H9 (cell line): ENCODE data around the gene CDH26. TPM values are rescaled to one million over a fixed set of nuclear protein-coding genes. Genes with fewer than 3 reads are reported as not detected.

Experiments used
- DNase-seq: peaks from one replicate; pipeline ENCODE4 v3.0.0-alpha.2; 2017
- H2AFZ ChIP-seq: one replicate; pipeline ENCODE4 v1.6.1; 2013; ENCODE audit warnings: mild to moderate bottlenecking, low read length, control low read depth, moderate library complexity
- H2AK5ac ChIP-seq: 2 replicates; pipeline ENCODE4 v1.6.1; 2013; ENCODE audit warnings: low read length, control low read depth, mixed read lengths; ENCODE audit not compliant: insufficient read length
- H2BK120ac ChIP-seq: one replicate; pipeline ENCODE4 v1.6.1; 2013; ENCODE audit warnings: low read depth, mild to moderate bottlenecking, low read length, control low read depth, inconsistent platforms; ENCODE audit not compliant: poor library complexity, severe bottlenecking
- H2BK12ac ChIP-seq: 2 replicates; pipeline ENCODE4 v1.6.1; 2013; ENCODE audit warnings: low read length, control low read depth, mixed read lengths, low read depth; ENCODE audit not compliant: insufficient read length
- H2BK15ac ChIP-seq: 2 replicates; pipeline ENCODE4 v1.6.1; 2013; ENCODE audit warnings: low read depth, low read length, control low read depth
- H2BK20ac ChIP-seq: one replicate; pipeline ENCODE4 v1.6.1; 2013; ENCODE audit warnings: low read depth, mild to moderate bottlenecking, low read length, control low read depth, inconsistent platforms; ENCODE audit not compliant: poor library complexity, severe bottlenecking
- H2BK5ac ChIP-seq: 2 replicates; pipeline ENCODE4 v1.6.1; 2013; ENCODE audit warnings: low read length, control low read depth, mixed read lengths; ENCODE audit not compliant: insufficient read length
- H3K14ac ChIP-seq: 2 replicates; pipeline ENCODE4 v1.6.1; 2013; ENCODE audit warnings: low read length, control low read depth; ENCODE audit not compliant: insufficient read depth
- H3K18ac ChIP-seq: 2 replicates; pipeline ENCODE4 v1.6.1; 2013; ENCODE audit warnings: low read depth, mild to moderate bottlenecking, mixed read lengths, low read length, control low read depth; ENCODE audit not compliant: insufficient read length
- H3K23ac ChIP-seq: 2 replicates; pipeline ENCODE4 v1.6.1; 2013; ENCODE audit warnings: low read length, control low read depth, mixed read lengths, low read depth; ENCODE audit not compliant: insufficient read length
- H3K23me2 ChIP-seq: 2 replicates; pipeline ENCODE4 v1.6.1; 2013; ENCODE audit warnings: low read depth, mild to moderate bottlenecking, mixed read lengths, low read length, control low read depth; ENCODE audit not compliant: insufficient read length, poor library complexity, severe bottlenecking
- H3K27ac ChIP-seq: 2 replicates; pipeline ENCODE4 v1.5.1; 2013; ENCODE audit warnings: low read length, control low read depth, mixed read lengths, low read depth; ENCODE audit not compliant: insufficient read length
- H3K27me3 ChIP-seq: 2 replicates; pipeline ENCODE4 v1.6.1; 2013; ENCODE audit warnings: low read length, control low read depth, inconsistent platforms; ENCODE audit not compliant: insufficient read depth
- H3K4ac ChIP-seq: 2 replicates; pipeline ENCODE4 v1.6.1; 2013; ENCODE audit warnings: low read depth, mild to moderate bottlenecking, control low read depth, inconsistent platforms, low read length, moderate library complexity
- H3K4me1 ChIP-seq: 2 replicates; pipeline ENCODE4 v1.6.1; 2013; ENCODE audit warnings: low read length, control low read depth, inconsistent platforms; ENCODE audit not compliant: insufficient read depth
- H3K4me2 ChIP-seq: 2 replicates; pipeline ENCODE4 v1.6.1; 2013; ENCODE audit warnings: low read length, control low read depth, mixed read lengths; ENCODE audit not compliant: insufficient read length, insufficient read depth
- H3K56ac ChIP-seq: 2 replicates; pipeline ENCODE4 v1.6.1; 2013; ENCODE audit warnings: low read depth, mild to moderate bottlenecking, mixed read lengths, low read length, control low read depth; ENCODE audit not compliant: insufficient read length
- H3K79me1 ChIP-seq: 2 replicates; pipeline ENCODE4 v1.6.1; 2013; ENCODE audit warnings: low read depth, mild to moderate bottlenecking, moderate library complexity, low read length, control low read depth, inconsistent platforms; ENCODE audit not compliant: insufficient read depth, poor library complexity, severe bottlenecking
- H3K79me2 ChIP-seq: 2 replicates; pipeline ENCODE4 v1.6.1; 2013; ENCODE audit warnings: low read length, control low read depth, inconsistent platforms; ENCODE audit not compliant: insufficient read depth
- H3K9ac ChIP-seq: 2 replicates; pipeline ENCODE4 v1.6.1; 2013; ENCODE audit warnings: low read length, control low read depth, mixed read lengths; ENCODE audit not compliant: insufficient read length; ENCODE audit errors: extremely low read depth
- H3K9me3 ChIP-seq: one replicate; pipeline ENCODE4 v1.6.1; 2013; ENCODE audit warnings: low read depth, low read length, inconsistent platforms; ENCODE audit not compliant: control insufficient read depth
- H3T11ph ChIP-seq: one replicate; pipeline ENCODE4 v1.6.1; 2013; ENCODE audit warnings: mild to moderate bottlenecking, low read length, control low read depth, inconsistent platforms
- H4K20me1 ChIP-seq: one replicate; pipeline ENCODE4 v1.6.1; 2013; ENCODE audit not compliant: control insufficient read depth, insufficient read length, insufficient read depth
- H4K5ac ChIP-seq: 2 replicates; pipeline ENCODE4 v1.6.1; 2013; ENCODE audit warnings: low read depth, mild to moderate bottlenecking, mixed read lengths, low read length, control low read depth; ENCODE audit not compliant: insufficient read length
- H4K8ac ChIP-seq: replicated peaks from 2 replicates; pipeline ENCODE4 v1.6.1; 2013; ENCODE audit warnings: low read length, control low read depth, mixed read lengths, low read depth; ENCODE audit not compliant: insufficient read length
- H4K91ac ChIP-seq: 2 replicates; pipeline ENCODE4 v1.6.1; 2013; ENCODE audit warnings: low read depth, mild to moderate bottlenecking, moderate library complexity, mixed read lengths, low read length, control low read depth; ENCODE audit not compliant: insufficient read length
- H3K27ac Mint-ChIP-seq, 3 experiments: 2 replicates in 2 of 3; 3 replicates in 1 of 3; pipeline ENCODE4 v1.8.0; 2020 to 2021; ENCODE audit warnings: mixed read lengths in 3 of 3, mild to moderate bottlenecking in 1 of 3, moderate library complexity in 1 of 3
- H3K27me3 Mint-ChIP-seq: 2 replicates; pipeline ENCODE4 v1.8.0; 2021; ENCODE audit warnings: low read depth, mild to moderate bottlenecking, moderate library complexity, mixed read lengths
- H3K36me3 Mint-ChIP-seq, 3 experiments: 2 replicates in 2 of 3; 3 replicates in 1 of 3; pipeline ENCODE4 v1.8.0; 2020 to 2021; ENCODE audit warnings: low read depth in 3 of 3, mixed read lengths in 3 of 3; ENCODE audit not compliant: insufficient read depth in 1 of 3
- H3K4me1 Mint-ChIP-seq, 2 experiments: 2 replicates each; pipeline ENCODE4 v1.8.0; 2020; ENCODE audit warnings: mixed read lengths in 2 of 2
- H3K4me3 Mint-ChIP-seq, 2 experiments: 2 replicates in 1 of 2; 3 replicates in 1 of 2; pipeline ENCODE4 v1.8.0; 2020 to 2021; ENCODE audit warnings: mild to moderate bottlenecking in 2 of 2, mixed read lengths in 2 of 2, moderate library complexity in 1 of 2
- H3K9me3 Mint-ChIP-seq, 2 experiments: 2 replicates in 1 of 2; 3 replicates in 1 of 2; pipeline ENCODE4 v1.8.0; 2020; ENCODE audit warnings: mild to moderate bottlenecking in 2 of 2, mixed read lengths in 2 of 2, moderate library complexity in 1 of 2
- WGBS: extraction: QIAGEN DNeasy Blood & Tissue Kit; methylation state at CpG from one replicate; pipeline ENCODE4 v1.1.7; 2013; ENCODE audit warnings: missing lambda C conversion rate, low lambda C conversion rate, mixed read lengths; ENCODE audit not compliant: insufficient read length; ENCODE audit errors: extremely low coverage; 5-methylcytosine and 5-hydroxymethylcytosine counted together
- total RNA-seq: library from RNA; stranded (reverse); gene quantifications from 2 replicates; pipeline ENCODE4 v1.2.1, GENCODE V29; 2021
- TF ChIP-seq, protein P1 (sequence below): fragments of 200-600 bp; sonication (generic); conservative IDR thresholded peaks from 3 replicates; pipeline ENCODE4 v1.8.0; 2021; ENCODE audit warnings: antibody characterized with exemption, mild to moderate bottlenecking

Gene CDH26
- total RNA-seq, 1 experiment from 2014 or later: 0.79 TPM

DNA sequence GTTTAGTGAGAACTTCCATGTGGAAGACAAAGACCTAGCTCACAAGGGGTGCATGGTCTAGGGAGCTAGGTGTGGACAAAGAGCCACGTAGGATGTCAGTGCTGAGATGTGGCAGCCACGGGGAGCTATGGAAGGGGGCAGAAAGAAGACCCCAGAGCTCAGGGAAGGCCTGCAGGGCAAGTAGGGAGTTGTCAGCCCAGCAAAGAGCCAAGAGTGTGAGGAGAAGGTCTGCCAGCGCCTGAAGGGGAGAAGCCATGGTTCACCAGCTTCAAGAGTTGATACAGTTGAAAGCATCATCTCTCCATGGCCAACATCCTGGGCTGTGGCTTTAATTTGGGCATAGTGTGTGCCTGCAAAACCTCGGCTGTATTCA, 95.6 kb downstream of the CDH26 start:
- no peaks in the 10 kb centered on the region for H3K9me3 ChIP-seq
- H2AK5ac ChIP-seq: no peak overlapping the region
- no peak overlapping the region for H4K5ac ChIP-seq
- no peaks in the 10 kb centered on the region; a peak in 1 of 7 replicates for H3K36me3 Mint-ChIP-seq
- H3K79me2 ChIP-seq: no peaks in the 10 kb centered on the region
- H2BK120ac ChIP-seq: no peak overlapping the region
- no peak overlapping the region for H3K4ac ChIP-seq
- H3K27me3 Mint-ChIP-seq: peaks cover 7% of the 10 kb centered on the region
- no CpG with 5 or more reads among the region's 4 CpGs for WGBS
- H3K14ac ChIP-seq: no peak overlapping the region
- H3K4me2 ChIP-seq: no peak overlapping the region
- no peak overlapping the region for H4K91ac ChIP-seq
- peaks cover 13 to 15% of the 10 kb centered on the region in 2 experiments for H3K4me1 Mint-ChIP-seq
- no peak overlapping the region for H2BK12ac ChIP-seq
- no peak for DNase-seq
- H3K18ac ChIP-seq: no peak overlapping the region
- no peak overlapping the region for H4K8ac ChIP-seq
- no peak overlapping the region for H2BK20ac ChIP-seq
- H3K27me3 ChIP-seq: no peaks in the 10 kb centered on the region
- no peaks in the 10 kb centered on the region for H3K4me1 ChIP-seq
- no peaks in the 10 kb centered on the region for H3K23me2 ChIP-seq
- H2BK5ac ChIP-seq: no peak overlapping the region
- no peak overlapping the region for H2AFZ ChIP-seq
- no peaks in the 10 kb centered on the region for H3K79me1 ChIP-seq
- H3K27ac ChIP-seq: no peak overlapping the region
- TF ChIP-seq, protein P1, sequence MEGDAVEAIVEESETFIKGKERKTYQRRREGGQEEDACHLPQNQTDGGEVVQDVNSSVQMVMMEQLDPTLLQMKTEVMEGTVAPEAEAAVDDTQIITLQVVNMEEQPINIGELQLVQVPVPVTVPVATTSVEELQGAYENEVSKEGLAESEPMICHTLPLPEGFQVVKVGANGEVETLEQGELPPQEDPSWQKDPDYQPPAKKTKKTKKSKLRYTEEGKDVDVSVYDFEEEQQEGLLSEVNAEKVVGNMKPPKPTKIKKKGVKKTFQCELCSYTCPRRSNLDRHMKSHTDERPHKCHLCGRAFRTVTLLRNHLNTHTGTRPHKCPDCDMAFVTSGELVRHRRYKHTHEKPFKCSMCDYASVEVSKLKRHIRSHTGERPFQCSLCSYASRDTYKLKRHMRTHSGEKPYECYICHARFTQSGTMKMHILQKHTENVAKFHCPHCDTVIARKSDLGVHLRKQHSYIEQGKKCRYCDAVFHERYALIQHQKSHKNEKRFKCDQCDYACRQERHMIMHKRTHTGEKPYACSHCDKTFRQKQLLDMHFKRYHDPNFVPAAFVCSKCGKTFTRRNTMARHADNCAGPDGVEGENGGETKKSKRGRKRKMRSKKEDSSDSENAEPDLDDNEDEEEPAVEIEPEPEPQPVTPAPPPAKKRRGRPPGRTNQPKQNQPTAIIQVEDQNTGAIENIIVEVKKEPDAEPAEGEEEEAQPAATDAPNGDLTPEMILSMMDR: no peak
- H4K20me1 ChIP-seq: no peaks in the 10 kb centered on the region
- no peak overlapping the region for H3K9ac ChIP-seq
- no peak overlapping the region for H3T11ph ChIP-seq
- H3K27ac Mint-ChIP-seq: no peak overlapping the region
- H3K4me3 Mint-ChIP-seq: no peak overlapping the region
- no peak overlapping the region for H3K56ac ChIP-seq
- no peaks in the 10 kb centered on the region; a peak in 2 of 5 replicates for H3K9me3 Mint-ChIP-seq
- H3K23ac ChIP-seq: no peak overlapping the region
- H2BK15ac ChIP-seq: no peak overlapping the region
